ENCODE results near the gene KRABD2. TPM values are rescaled to one million over a fixed set of nuclear protein-coding genes. Genes with fewer than 3 reads are reported as not detected.

KRABD2 gene

DNA sequence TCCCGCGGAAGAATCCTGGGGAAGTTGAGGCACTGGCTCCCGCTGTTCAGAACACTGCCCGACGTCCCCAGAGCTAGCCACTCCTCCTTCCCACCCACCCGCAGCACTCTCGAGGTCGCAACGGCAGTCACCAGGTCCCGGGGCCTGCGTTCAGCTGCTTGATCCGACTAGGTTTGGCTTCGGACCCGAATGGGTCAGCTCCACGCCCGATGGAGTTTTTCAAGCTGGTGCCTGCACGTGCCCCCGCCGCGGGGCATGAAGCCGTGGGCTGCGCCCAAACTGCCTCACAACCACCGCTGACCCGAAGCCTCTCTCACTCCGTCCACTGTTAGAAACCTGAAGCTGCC is 49.2 kb downstream of the KRABD2 start:
- H3K79me2 ChIP-seq (ENCODE audit: insufficient read depth): no peaks in the 10 kb centered on the region
- H2AFZ ChIP-seq: peak overlapping the region; percentile 98
- H3K4me3 ChIP-seq: peak overlapping the region; percentile 71
- no peaks in the 10 kb centered on the region for H3F3A ChIP-seq (ENCODE audit: insufficient read depth)
- in situ Hi-C loops (cut with MboI): no loop called here
- peak overlapping the region; percentile 92 for H3K4me2 ChIP-seq (ENCODE audit: unreplicated experiment)
- H3K9ac ChIP-seq: peak overlapping the region; percentile 62
- H3K27me3 ChIP-seq (replicated peaks; ENCODE audit: insufficient read depth): no peaks in the 10 kb centered on the region
- no peaks in the 10 kb centered on the region for H3K9me3 ChIP-seq (ENCODE audit: low read depth)
- 20 to 22% methylated on average over 23 to 25 of the region's 25 CpGs for WGBS, 2 experiments (ENCODE audit: low coverage in 1 of 2, low lambda C conversion rate in 2 of 2, missing lambda C conversion rate in 2 of 2)
- no peak for TF ChIP-seq EZH2 (IDR thresholded peaks at IDR 0.05; ENCODE audit: insufficient read depth, poor library complexity, severe bottlenecking)
- no peak for TF ChIP-seq EZH2phosphoT487 (IDR thresholded peaks at IDR 0.05; ENCODE audit: insufficient read depth, low read depth)
- H4K20me1 ChIP-seq (ENCODE audit: insufficient read depth): no peaks in the 10 kb centered on the region
- H3K4me1 ChIP-seq (ENCODE audit: insufficient read depth): 0 out of 2 replicates have a peak, but pooled peaks cover 3% of the 10 kb centered on the region
- no peaks in the 10 kb centered on the region for H3K36me3 ChIP-seq (ENCODE audit: low read depth)
- no peaks in the 10 kb centered on the region for H3K9me2 ChIP-seq (ENCODE audit: insufficient read depth)
- peak; percentile 19 for DNase-seq
- H3K27ac ChIP-seq: no peak overlapping the region

Small RNAs within 50 kb of the gene (small RNA-seq; reads per million reads assigned to genes)
- not detected for gene RF00265 (ENCODE audit: low read depth, low replicate concordance)

Other genes with a start within 250 kb of the KRABD2 start
- 4.4 and 5.1 TPM in 2 replicates for gene PER1, start 224.3 kb downstream of the KRABD2 start, total RNA-seq (2014; rRNA removed; shearing (Covaris generic))
- 5.3 and 5.9 TPM in 2 replicates for gene PER1, start 224.3 kb downstream of the KRABD2 start, polyA plus RNA-seq (2016; fragmentation: Nextera tagmentation; extraction: Ambion mirVana)
- 6.2 and 6.5 TPM in 2 replicates for gene VAMP2, start 213.8 kb downstream of the KRABD2 start, total RNA-seq (2014; rRNA removed; shearing (Covaris generic))
- gene VAMP2, start 213.8 kb downstream of the KRABD2 start, polyA plus RNA-seq (2016; fragmentation: Nextera tagmentation; extraction: Ambion mirVana): 25.5 and 27.1 TPM in 2 replicates
- gene TMEM107, start 200.3 kb downstream of the KRABD2 start, total RNA-seq (2014; rRNA removed; shearing (Covaris generic)): 11.6 TPM in 2 replicates
- 20.6 and 20.9 TPM in 2 replicates for gene TMEM107, start 200.3 kb downstream of the KRABD2 start, polyA plus RNA-seq (2016; fragmentation: Nextera tagmentation; extraction: Ambion mirVana)
- 3.9 and 5.6 TPM in 2 replicates for gene BORCS6, start 186.5 kb downstream of the KRABD2 start, total RNA-seq (2014; rRNA removed; shearing (Covaris generic))
- gene BORCS6, start 186.5 kb downstream of the KRABD2 start, polyA plus RNA-seq (2016; fragmentation: Nextera tagmentation; extraction: Ambion mirVana): 3.4 and 4.5 TPM in 2 replicates
- 9.4 and 18.4 TPM in 2 replicates for gene AURKB, start 166.1 kb downstream of the KRABD2 start, total RNA-seq (2014; rRNA removed; shearing (Covaris generic))
- 22.9 and 24.1 TPM in 2 replicates for gene AURKB, start 166.1 kb downstream of the KRABD2 start, polyA plus RNA-seq (2016; fragmentation: Nextera tagmentation; extraction: Ambion mirVana)
- gene CTC1, start 128.6 kb downstream of the KRABD2 start, total RNA-seq (2014; rRNA removed; shearing (Covaris generic)): 2.0 and 7.0 TPM in 2 replicates
- 5.4 and 6.0 TPM in 2 replicates for gene CTC1, start 128.6 kb downstream of the KRABD2 start, polyA plus RNA-seq (2016; fragmentation: Nextera tagmentation; extraction: Ambion mirVana)
- 13.4 and 33.0 TPM in 2 replicates for gene PFAS, start 127.4 kb downstream of the KRABD2 start, total RNA-seq (2014; rRNA removed; shearing (Covaris generic))
- gene PFAS, start 127.4 kb downstream of the KRABD2 start, polyA plus RNA-seq (2016; fragmentation: Nextera tagmentation; extraction: Ambion mirVana): 14.8 and 16.0 TPM in 2 replicates
- gene RANGRF, start 88.0 kb downstream of the KRABD2 start, total RNA-seq (2014; rRNA removed; shearing (Covaris generic)): 4.8 and 13.8 TPM in 2 replicates
- gene RANGRF, start 88.0 kb downstream of the KRABD2 start, polyA plus RNA-seq (2016; fragmentation: Nextera tagmentation; extraction: Ambion mirVana): 29.7 and 30.3 TPM in 2 replicates
- gene SLC25A35, start 81.3 kb downstream of the KRABD2 start, total RNA-seq (2014; rRNA removed; shearing (Covaris generic)): 0.65 and 2.0 TPM in 2 replicates
- 1.2 and 2.0 TPM in 2 replicates for gene SLC25A35, start 81.3 kb downstream of the KRABD2 start, polyA plus RNA-seq (2016; fragmentation: Nextera tagmentation; extraction: Ambion mirVana)
- not detected in 2 replicates for gene ARHGEF15, start 66.5 kb downstream of the KRABD2 start, total RNA-seq (2014; rRNA removed; shearing (Covaris generic))
- gene ARHGEF15, start 66.5 kb downstream of the KRABD2 start, polyA plus RNA-seq (2016; fragmentation: Nextera tagmentation; extraction: Ambion mirVana): not detected in 2 replicates
- not detected in 2 replicates for gene ODF4, start 36.9 kb downstream of the KRABD2 start, total RNA-seq (2014; rRNA removed; shearing (Covaris generic))
- not detected in 2 replicates for gene ODF4, start 36.9 kb downstream of the KRABD2 start, polyA plus RNA-seq (2016; fragmentation: Nextera tagmentation; extraction: Ambion mirVana)
- gene RPL26, start 6.5 kb upstream of the KRABD2 start, total RNA-seq (2014; rRNA removed; shearing (Covaris generic)): 2,122 and 2,233 TPM in 2 replicates
- 497 and 522 TPM in 2 replicates for gene RPL26, start 6.5 kb upstream of the KRABD2 start, polyA plus RNA-seq (2016; fragmentation: Nextera tagmentation; extraction: Ambion mirVana)
- gene RNF222, start 21.1 kb upstream of the KRABD2 start, total RNA-seq (2014; rRNA removed; shearing (Covaris generic)): not detected in 2 replicates
- gene RNF222, start 21.1 kb upstream of the KRABD2 start, polyA plus RNA-seq (2016; fragmentation: Nextera tagmentation; extraction: Ambion mirVana): not detected in 2 replicates
- gene NDEL1, start 59.2 kb upstream of the KRABD2 start, total RNA-seq (2014; rRNA removed; shearing (Covaris generic)): 74.9 and 76.4 TPM in 2 replicates
- 105 and 111 TPM in 2 replicates for gene NDEL1, start 59.2 kb upstream of the KRABD2 start, polyA plus RNA-seq (2016; fragmentation: Nextera tagmentation; extraction: Ambion mirVana)